Panc1 (cell line): Measurements from ENCODE around the gene ETFBKMT. TPM values are rescaled to one million over a fixed set of nuclear protein-coding genes. Genes with fewer than 3 reads are reported as not detected.

Experiments used
- ATAC-seq: fragments of 200-7000 bp; cut with Tn5 transposase; 2 replicates; pipeline ENCODE4 v1.9.1; 2020; ENCODE audit warnings: mild to moderate bottlenecking, moderate library complexity
- BruUV-seq: library from RNA; stranded (reverse); fragments of 400-500 nt; replicated peaks from 2 replicates; lab custom pipeline; 2021; lab: Mats Ljungman, UMichigan
- CTCF ChIA-PET: fragments of 300-600 bp; sonication (Branson Sonifier 250); formaldehyde crosslinking; loops from one replicate; lab custom pipeline; 2022; ENCODE audit warnings: antibody characterized with exemption; lab: Charles Lee
- POLR2A ChIA-PET: fragments of 300-600 bp; sonication (Branson Sonifier 250); formaldehyde crosslinking; loops from one replicate; lab custom pipeline; 2022; ENCODE audit warnings: antibody characterized with exemption; lab: Charles Lee
- DNase-seq: peaks from one replicate; pipeline ENCODE4 v3.0.0-alpha.2; 2010; ENCODE audit warnings: low read depth, low spot score
- H3K27ac ChIP-seq: 2 replicates; pipeline ENCODE4 v1.5.1; 2011; ENCODE audit warnings: mild to moderate bottlenecking, low read length, inconsistent platforms
- H3K27me3 ChIP-seq: fragments of 200-500 bp; sonication (Bioruptor generic); 2 replicates; pipeline ENCODE4 v1.6.0; 2014; ENCODE audit warnings: low read length, inconsistent platforms; ENCODE audit not compliant: control insufficient read depth, insufficient read depth
- H3K36me3 ChIP-seq: fragments of 200-500 bp; sonication (Bioruptor generic); 2 replicates; pipeline ENCODE4 v1.5.1; 2014; ENCODE audit warnings: inconsistent platforms, mild to moderate bottlenecking, low read length, moderate library complexity; ENCODE audit not compliant: control insufficient read depth, insufficient read depth
- H3K4me1 ChIP-seq: 2 replicates; pipeline ENCODE4 v1.5.1; 2011; ENCODE audit warnings: inconsistent platforms, mild to moderate bottlenecking, low read length, moderate library complexity; ENCODE audit not compliant: control insufficient read depth, insufficient read depth
- H3K4me3 ChIP-seq, 2 experiments: 2 replicates each; pipeline ENCODE4 v1.5.1; 2011 to 2012; ENCODE audit warnings: low read depth in 2 of 2, low read length in 2 of 2, mild to moderate bottlenecking in 2 of 2, inconsistent platforms in 1 of 2, moderate library complexity in 1 of 2
- H3K9me3 ChIP-seq: fragments of 200-500 bp; sonication (Bioruptor generic); 2 replicates; pipeline ENCODE4 v1.5.1; 2014; ENCODE audit warnings: low read depth, mild to moderate bottlenecking, inconsistent platforms, low read length, moderate library complexity; ENCODE audit not compliant: control insufficient read depth, insufficient read depth
- POLR2AphosphoS5 ChIP-seq: IDR thresholded peaks from 2 replicates; pipeline ENCODE4 v1.6.1; 2012; ENCODE audit warnings: mild to moderate bottlenecking, low read depth, low read length, moderate library complexity
- REST ChIP-seq, 2 experiments: IDR thresholded peaks; 2 replicates each; pipeline ENCODE4 v1.6.1; 2011 to 2012; ENCODE audit warnings: low read depth in 2 of 2, control low read depth in 1 of 2, low read length in 1 of 2, mild to moderate bottlenecking in 1 of 2, moderate library complexity in 1 of 2; ENCODE audit not compliant: insufficient read depth in 1 of 2
- SIN3A ChIP-seq: IDR thresholded peaks from 2 replicates; pipeline ENCODE4 v1.6.1; 2012; ENCODE audit warnings: low read depth, mild to moderate bottlenecking, low read length, moderate library complexity, borderline replicate concordance; ENCODE audit not compliant: insufficient read depth
- TCF7L2 ChIP-seq: IDR thresholded peaks from 2 replicates; pipeline ENCODE4 v1.6.1; 2011; ENCODE audit warnings: mild to moderate bottlenecking, low read depth, low read length, inconsistent platforms
- in situ Hi-C: cut with HindIII; loops from 2 replicates; pipeline ENCODE4 v1.10.0; 2016; ENCODE audit warnings: low sequenced_read_pairs, low pct_unique_long_range_greater_than_20kb
- intact Hi-C: fragments of 100-400 bp; cut with micrococcal nuclease; formaldehyde crosslinking; loops from one replicate; pipeline ENCODE4 v1.10.0; 2022; ENCODE audit not compliant: unreplicated experiment
- total RNA-seq: library from RNA; stranded (reverse); gene quantifications from one replicate; pipeline ENCODE4 v1.2.1, GENCODE V29; 2021; ENCODE audit not compliant: unreplicated experiment
- TF ChIP-seq, protein P1 (sequence below): fragments of 450-650 bp; IDR thresholded peaks from 2 replicates; pipeline ENCODE4 v1.5.1; 2017; ENCODE audit warnings: mild to moderate bottlenecking

Gene ETFBKMT
- total RNA-seq, 1 experiment from 2014 or later = 1.5 TPM

DNA sequence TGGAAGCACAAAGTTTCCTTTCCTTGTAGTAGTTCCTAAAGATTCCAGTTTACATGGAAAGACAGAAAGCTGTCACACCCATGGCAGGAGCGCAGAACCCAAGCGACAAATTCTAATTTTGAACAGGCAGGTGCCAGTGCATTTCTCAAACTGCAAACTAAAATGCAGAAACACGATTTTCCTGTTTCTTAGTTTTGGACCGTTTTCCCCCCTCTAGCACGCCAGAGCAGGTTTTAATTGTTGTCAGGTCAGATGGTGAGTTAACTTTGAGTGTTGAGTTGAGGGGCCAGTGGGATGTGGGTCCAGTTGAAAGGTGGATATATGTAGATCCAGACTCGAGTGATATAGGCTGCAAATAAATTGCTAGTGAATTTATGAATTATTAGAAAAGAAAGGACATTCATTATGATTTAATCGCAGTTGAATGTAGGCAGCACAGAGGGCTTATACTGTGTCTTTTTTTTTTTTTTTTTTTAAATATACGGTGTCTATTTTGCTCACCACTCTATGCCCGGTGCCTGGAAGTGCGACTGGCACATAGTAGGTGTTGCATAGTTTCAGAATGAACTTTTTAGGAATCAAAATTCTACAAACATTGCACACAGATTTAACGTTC lies 909 bp upstream of the ETFBKMT start:
- H3K9me3 ChIP-seq = no peaks in the 10 kb centered on the region
- DNase-seq = no peak
- in situ Hi-C loops (no loop called here), intact Hi-C loops (loop anchor here (10.0 kb wide), 1 partner anchor 1016 kb away; the partner anchor contains the start of gene DNM1L)
- H3K4me3 ChIP-seq = peak overlapping the region; percentile 80 to 83
- POLR2A ChIA-PET = no interaction called here
- ATAC-seq = no peak
- no TSS peak for BruUV-seq
- H3K36me3 ChIP-seq = peaks cover 2% of the 10 kb centered on the region; the same call in 1 of the 2 replicates
- TF ChIP-seq REST (IDR thresholded peaks at IDR 0.05; ENCODE audit: insufficient read depth in 1 of 2, low read depth in 2 of 2, low read length in 1 of 2) (no peak), SIN3A (no peak), POLR2AphosphoS5 (no peak), TCF7L2 (no peak)
- TF ChIP-seq, protein P1, sequence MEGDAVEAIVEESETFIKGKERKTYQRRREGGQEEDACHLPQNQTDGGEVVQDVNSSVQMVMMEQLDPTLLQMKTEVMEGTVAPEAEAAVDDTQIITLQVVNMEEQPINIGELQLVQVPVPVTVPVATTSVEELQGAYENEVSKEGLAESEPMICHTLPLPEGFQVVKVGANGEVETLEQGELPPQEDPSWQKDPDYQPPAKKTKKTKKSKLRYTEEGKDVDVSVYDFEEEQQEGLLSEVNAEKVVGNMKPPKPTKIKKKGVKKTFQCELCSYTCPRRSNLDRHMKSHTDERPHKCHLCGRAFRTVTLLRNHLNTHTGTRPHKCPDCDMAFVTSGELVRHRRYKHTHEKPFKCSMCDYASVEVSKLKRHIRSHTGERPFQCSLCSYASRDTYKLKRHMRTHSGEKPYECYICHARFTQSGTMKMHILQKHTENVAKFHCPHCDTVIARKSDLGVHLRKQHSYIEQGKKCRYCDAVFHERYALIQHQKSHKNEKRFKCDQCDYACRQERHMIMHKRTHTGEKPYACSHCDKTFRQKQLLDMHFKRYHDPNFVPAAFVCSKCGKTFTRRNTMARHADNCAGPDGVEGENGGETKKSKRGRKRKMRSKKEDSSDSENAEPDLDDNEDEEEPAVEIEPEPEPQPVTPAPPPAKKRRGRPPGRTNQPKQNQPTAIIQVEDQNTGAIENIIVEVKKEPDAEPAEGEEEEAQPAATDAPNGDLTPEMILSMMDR = no peak
- H3K27ac ChIP-seq = peak overlapping the region; percentile 93
- H3K4me1 ChIP-seq = peaks cover 7% of the 10 kb centered on the region
- H3K27me3 ChIP-seq = no peaks in the 10 kb centered on the region
- CTCF ChIA-PET = no interaction called here

- in situ Hi-C loops (no loop called here), intact Hi-C loops (no loop called here)
- H3K4me1 ChIP-seq = peaks cover 7% of the 10 kb centered on the region
- no peak overlapping the region for H3K27ac ChIP-seq
- no peak for TF ChIP-seq SIN3A
- ChIA-PET POLR2A (interaction anchor here (0.6 kb wide), 3 partner anchors 336 to 445 kb away, joined by 3 to 11 read pairs (median 5); partner anchors contain the start of gene SINHCAF), CTCF (interaction anchor here (0.6 to 1.0 kb wide), 2 partner anchors 9 to 408 kb away, joined by 3 to 4 read pairs; no protein-coding TSS in a partner anchor)
- no peaks in the 10 kb centered on the region; the same call in 1 of the 2 replicates for H3K9me3 ChIP-seq
- ATAC-seq = no peak
- H3K4me3 ChIP-seq = no peak overlapping the region
- peaks cover 2% of the 10 kb centered on the region; the same call in 1 of the 2 replicates for H3K36me3 ChIP-seq
- no peak for DNase-seq
- BruUV-seq = no TSS peak
- H3K27me3 ChIP-seq = no peaks in the 10 kb centered on the region
Observed at GRCh38 chr12:31662176-31662849, 2.8 kb downstream of the ETFBKMT start.

GRCh38 chr12:31663576-31663975 lies 4.1 kb downstream of the ETFBKMT start:
- no TSS peak for BruUV-seq
- CTCF ChIA-PET = no interaction called here

More at GRCh38 chr12:31663576-31663975, 4.1 kb downstream of the ETFBKMT start:
- no peak for TF ChIP-seq SIN3A
- no peak for TF ChIP-seq TCF7L2
- TF ChIP-seq, protein P1 = no peak
- TF ChIP-seq REST (IDR thresholded peaks at IDR 0.05; ENCODE audit: insufficient read depth in 1 of 2, low read depth in 2 of 2, low read length in 1 of 2) = no peak
- no peak for TF ChIP-seq POLR2AphosphoS5
- DNase-seq (no peak), ATAC-seq (no peak)
- in situ Hi-C loops = no loop called here
- H3K4me3 ChIP-seq = no peak overlapping the region
- H3K36me3 ChIP-seq = peaks cover 2% of the 10 kb centered on the region; the same call in 1 of the 2 replicates
- no peaks in the 10 kb centered on the region for H3K27me3 ChIP-seq
- peaks cover 2% of the 10 kb centered on the region for H3K4me1 ChIP-seq
- H3K9me3 ChIP-seq = no peaks in the 10 kb centered on the region; the same call in 1 of the 2 replicates
- POLR2A ChIA-PET = no interaction called here
- intact Hi-C loops = no loop called here
- no peak overlapping the region for H3K27ac ChIP-seq
